HG03066 (cell line): ENCODE measurements around the gene PYGL.
"Not testable (repeated sequence)": the region's sequence is repeated elsewhere in the genome, so short reads cannot be mapped to it uniquely, and the experiment has no call there.

Source experiments
- ATAC-seq: cut with Tn5 transposase; IDR thresholded peaks from one replicate; pipeline ENCODE4 v1.9.1; 2021; ENCODE audit warnings: low read depth; ENCODE audit not compliant: unreplicated experiment

Gene PYGL

DNA sequence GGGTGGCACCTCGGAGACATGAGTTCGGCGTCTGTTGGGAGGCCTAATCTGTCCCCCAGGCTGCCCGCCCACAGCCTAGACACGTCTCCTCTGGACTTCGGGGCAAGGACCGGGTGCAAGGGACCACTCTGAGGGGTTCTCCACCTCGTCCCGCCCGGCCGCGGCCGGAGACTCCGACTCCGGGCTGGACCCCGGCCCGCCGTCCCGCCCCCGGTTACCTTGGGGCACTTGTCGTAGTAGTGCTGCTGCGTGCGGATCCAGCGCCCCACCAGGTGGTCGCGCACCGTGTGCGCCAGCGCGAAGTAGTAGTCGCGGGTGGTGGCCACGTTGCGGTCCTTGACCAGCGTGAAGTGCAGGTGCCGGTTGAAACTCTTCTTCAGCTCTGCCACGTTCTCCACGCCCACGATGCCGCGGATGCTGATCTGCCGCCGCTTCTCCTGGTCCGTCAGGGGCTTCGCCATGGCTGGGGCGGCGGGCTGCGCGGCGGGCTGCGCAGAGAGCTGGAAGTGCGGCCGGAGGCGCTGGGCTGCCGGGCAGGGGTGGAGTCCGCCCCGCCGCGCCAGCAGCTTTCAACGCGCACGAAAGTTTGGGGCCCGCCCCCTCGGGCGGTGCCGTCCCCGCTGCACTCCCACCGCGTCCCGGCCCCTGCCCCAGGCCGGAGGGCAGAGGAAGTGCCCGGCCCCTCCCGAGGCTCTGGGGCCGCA lies at the start of gene PYGL:
TSS of gene PYGL (minus strand) at position 541 of the 704 bp plus-strand sequence. CDS start at position 461, 80 bp downstream.
- ATAC-seq = peak; percentile 70

- ATAC-seq = no peak
Observed at GRCh38 chr14:50985859-50986331, 41.6 kb upstream of the PYGL start.

GRCh38 chr14:50985124-50985858 lies 41.0 kb upstream of the PYGL start:
- ATAC-seq = no peak

DNA sequence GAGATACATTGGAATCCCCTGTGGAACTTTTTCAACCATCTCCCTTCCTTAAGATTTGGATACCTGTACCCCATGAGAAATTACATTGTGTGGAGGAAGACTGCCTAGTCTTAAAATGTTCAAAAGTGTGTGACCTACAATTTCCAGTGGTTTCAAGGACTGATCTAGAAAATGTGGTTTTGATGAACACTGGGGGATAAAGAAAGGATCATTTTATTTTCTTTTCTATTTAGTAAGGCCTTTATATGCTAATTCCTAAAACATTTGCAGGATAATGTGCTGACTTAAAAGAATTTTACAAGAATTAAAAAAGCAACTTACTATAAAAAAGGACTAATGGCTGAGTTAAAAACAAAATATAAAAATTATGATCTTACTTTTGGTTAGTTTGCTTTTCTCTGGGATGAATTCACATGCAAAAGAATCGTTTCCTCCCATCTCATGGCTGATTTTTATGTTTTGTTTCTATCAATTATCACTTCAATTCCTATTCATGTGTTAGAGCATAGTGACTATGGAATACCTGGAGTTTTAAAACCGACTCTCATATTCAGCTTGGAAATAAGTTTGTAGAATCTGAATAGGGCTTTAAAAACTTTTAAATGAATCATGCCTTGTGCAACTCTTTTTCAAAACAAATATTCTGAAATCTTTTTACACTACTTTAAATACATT lies 39.9 kb upstream of the PYGL start:
- no peak for ATAC-seq

DNA sequence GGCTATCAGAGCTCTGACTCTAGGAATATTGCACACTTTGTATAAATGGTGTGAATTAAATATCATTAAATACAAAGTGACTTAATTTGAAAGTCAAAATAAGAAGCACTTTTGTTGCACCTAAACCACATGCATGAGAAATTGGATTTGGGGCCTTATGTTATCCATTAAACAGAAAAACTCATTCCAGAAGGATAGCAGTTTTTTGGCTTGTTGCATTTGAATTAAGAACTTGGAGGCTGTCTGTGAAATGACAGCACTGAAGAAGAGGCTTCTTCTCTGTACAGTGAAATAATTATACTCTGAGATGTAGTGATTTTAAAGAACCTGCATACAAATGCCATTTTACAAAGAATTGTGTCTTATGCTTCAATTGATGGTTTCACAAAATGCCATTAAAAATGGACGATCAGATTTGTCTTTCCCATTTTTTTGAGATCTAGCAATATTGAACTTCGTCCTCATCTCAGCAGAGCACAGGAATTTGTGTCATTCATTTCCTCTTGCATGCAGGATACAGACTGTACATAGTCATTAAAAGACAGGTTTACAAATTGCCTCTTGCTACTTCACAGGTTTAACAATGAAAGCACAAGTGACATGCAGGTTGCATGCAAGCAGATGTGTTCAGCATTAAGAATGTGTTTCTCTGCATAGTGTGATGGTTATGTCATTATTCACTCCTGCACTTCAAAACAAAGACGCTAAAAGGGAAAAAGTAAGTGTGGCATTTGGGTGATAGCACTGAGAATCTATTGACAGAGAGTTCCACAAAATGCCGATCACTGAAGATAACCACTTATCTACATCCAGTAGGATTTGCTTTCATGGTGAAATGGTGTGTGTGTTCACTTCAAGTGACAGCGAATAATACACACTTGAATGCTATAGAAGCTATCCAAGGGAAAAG lies 35.9 kb upstream of the PYGL start:
- no peak for ATAC-seq

GRCh38 chr14:50978888-50979287 lies 34.6 kb upstream of the PYGL start:
- ATAC-seq = peak; percentile 85

GRCh38 chr14:50978529-50978871 lies 34.2 kb upstream of the PYGL start:
- ATAC-seq = no peak

DNA sequence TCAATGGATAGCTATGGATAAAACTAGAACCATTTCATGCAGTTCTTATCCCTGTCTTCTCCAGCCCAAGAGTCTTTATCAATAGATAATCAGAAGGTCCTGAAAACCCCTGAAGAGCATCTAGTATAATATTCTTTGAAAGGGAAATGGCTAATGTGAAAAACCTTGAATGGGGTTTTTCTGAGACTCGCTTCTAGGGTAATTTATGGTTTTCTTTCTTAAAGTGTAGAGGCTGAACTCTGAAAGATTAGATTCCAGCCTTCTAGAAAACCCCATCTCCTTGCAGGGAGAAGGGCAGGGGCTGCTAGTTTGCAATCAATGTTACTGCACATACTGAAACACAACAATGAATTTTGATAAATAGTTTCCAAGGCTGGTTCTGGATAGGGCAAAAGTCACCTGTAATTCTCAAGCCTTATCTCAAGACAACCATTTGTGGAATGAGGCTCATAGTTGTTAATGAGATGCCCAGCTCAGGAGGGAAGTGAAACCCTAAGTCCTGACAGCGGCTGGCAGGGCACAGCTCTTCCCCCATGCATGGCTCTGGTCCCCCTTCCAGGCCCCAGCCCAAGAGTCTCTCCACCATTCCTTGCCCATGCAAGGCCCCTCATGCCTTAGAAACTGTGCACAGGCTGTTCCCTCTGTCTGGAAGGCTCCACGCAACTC lies 33.7 kb upstream of the PYGL start:
- no peak for ATAC-seq

DNA sequence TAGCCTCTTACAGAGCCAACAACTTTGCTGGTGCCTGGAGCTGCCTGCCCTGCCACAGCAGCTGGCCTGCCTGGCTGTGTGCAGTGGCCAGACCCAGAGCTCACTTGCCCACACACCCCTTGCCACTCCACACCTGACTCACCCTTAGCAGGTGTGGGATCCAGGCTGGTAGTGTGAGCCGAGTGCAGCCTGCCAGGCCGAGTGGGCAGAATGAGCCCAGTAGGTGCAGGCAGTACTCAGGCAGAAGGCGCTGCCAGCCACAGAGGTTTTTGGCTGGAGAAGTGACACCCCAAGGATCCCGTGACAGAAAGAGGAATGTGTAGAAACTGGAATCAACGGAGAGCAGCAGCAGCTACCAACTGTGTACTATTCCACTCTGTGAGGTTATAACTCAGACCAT lies 29.8 kb upstream of the PYGL start:
- no peak for ATAC-seq

GRCh38 chr14:50972734-50973133 lies 28.5 kb upstream of the PYGL start:
- ATAC-seq = no peak

GRCh38 chr14:50970886-50971781 lies 26.9 kb upstream of the PYGL start:
- ATAC-seq = no peak

- ATAC-seq = no peak
Observed at GRCh38 chr14:50967790-50968189, 23.5 kb upstream of the PYGL start.

- no peak for ATAC-seq
Observed at GRCh38 chr14:50967103-50967502, 22.8 kb upstream of the PYGL start.

GRCh38 chr14:50964683-50965390 lies 20.6 kb upstream of the PYGL start:
- ATAC-seq = no peak

GRCh38 chr14:50963919-50964318 lies 19.6 kb upstream of the PYGL start:
- ATAC-seq = no peak

DNA sequence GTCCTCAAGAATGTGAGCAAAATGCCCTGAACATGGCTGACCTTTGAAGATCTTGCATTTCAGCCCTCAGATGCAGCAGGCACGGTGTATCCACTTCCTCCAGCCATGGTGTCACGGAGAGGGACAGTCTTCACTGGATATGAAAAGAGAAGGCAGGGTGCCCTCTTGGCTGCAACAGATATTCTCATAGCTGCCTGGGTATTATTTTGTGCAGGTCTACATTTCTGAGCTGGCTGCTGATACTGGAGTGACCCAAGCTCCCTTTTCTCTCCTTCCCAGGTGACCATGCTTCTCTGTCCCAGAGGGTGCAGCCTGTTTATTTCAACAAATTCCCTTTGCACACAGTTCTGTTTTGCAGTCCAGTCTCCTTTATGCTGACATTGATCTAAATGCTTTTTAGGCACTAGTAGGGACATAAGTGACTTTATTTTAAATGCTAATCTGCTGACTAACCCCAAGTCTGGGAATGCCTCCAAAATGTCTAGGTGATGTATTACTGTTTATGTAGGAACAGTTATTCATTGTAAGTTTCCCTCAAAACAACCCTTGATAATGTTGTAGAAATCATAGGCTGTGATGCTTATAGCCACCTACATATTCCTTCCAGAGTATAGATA lies 17.4 kb upstream of the PYGL start:
- ATAC-seq = no peak

DNA sequence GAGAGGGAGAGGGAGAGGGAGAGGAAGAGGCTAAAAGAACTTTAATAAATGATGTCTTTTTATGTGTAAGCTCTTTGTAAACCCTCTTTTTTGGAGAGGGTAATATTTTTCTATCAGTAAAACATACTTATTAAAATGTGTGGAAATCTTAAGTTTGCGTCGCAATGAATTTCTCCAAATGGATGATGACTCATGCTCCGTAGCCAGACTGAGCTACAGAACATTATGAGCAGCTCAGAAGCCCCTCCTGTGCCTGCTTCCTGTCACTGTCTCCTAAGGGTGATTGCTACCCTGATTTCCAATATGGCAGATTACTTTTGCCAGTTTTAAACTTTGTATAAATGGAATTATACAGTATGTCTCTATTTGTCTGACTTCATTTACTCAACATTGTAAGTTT lies 13.0 kb upstream of the PYGL start:
- ATAC-seq = no peak

GRCh38 chr14:50956421-50956820 lies 12.1 kb upstream of the PYGL start:
- ATAC-seq = not testable (repeated sequence)
